Measurements from ENCODE around the gene BCR. TPM values are rescaled to one million over a fixed set of nuclear protein-coding genes. Genes with fewer than 3 reads are reported as not detected.

Gene BCR
- total RNA-seq, 2 donors from 2014 or later = 102 to 172 TPM

GRCh38 chr22:23265368-23265700 is 85.0 kb downstream of the BCR start:
- peaks cover 53% of the 10 kb centered on the region for H3K36me3 Mint-ChIP-seq (ENCODE audit: low read depth)
- 95 to 100% methylated on average over 5 to 7 of the region's 7 CpGs for WGBS, 2 experiments (ENCODE audit: insufficient coverage in 1 of 2, insufficient read length in 1 of 2)
- H3K27ac Mint-ChIP-seq = no peak overlapping the region
- TF ChIP-seq CTCF (conservative IDR thresholded peaks at IDR 0.05) = no peak
- H3K4me3 Mint-ChIP-seq = no peak overlapping the region
- Histone ChIP-seq H3K27me3 (ENCODE audit: control insufficient read depth, insufficient read depth, low read length, poor library complexity, severe bottlenecking) (no peaks in the 10 kb centered on the region), H3K4me1 (ENCODE audit: control insufficient read depth, insufficient read depth, low read length) (no peaks in the 10 kb centered on the region), H3K27ac (ENCODE audit: low read depth, low read length) (no peak overlapping the region), H3K4me3 (ENCODE audit: low read length) (no peak overlapping the region), H3K9ac (ENCODE audit: extremely low read depth, low read length, poor library complexity, severe bottlenecking) (no peak overlapping the region), H3K9me3 (ENCODE audit: control insufficient read depth, low read length) (no peaks in the 10 kb centered on the region), H3K36me3 (ENCODE audit: control insufficient read depth, insufficient read depth, low read length) (peaks cover 78% of the 10 kb centered on the region)
- H3K4me1 Mint-ChIP-seq = peaks cover 31% of the 10 kb centered on the region
- H3K9me3 Mint-ChIP-seq = no peaks in the 10 kb centered on the region
- no peaks in the 10 kb centered on the region for H3K27me3 Mint-ChIP-seq (ENCODE audit: insufficient read depth)
- no peak for DNase-seq

GRCh38 chr22:23266780-23267179 is 86.5 kb downstream of the BCR start:
- Mint-ChIP-seq H3K27me3 (ENCODE audit: insufficient read depth) (no peaks in the 10 kb centered on the region), H3K36me3 (ENCODE audit: low read depth) (peaks cover 54% of the 10 kb centered on the region), H3K9me3 (no peaks in the 10 kb centered on the region), H3K27ac (no peak overlapping the region), H3K4me1 (peaks cover 22% of the 10 kb centered on the region), H3K4me3 (no peak overlapping the region)
- TF ChIP-seq CTCF (conservative IDR thresholded peaks at IDR 0.05) = no peak
- Histone ChIP-seq H3K4me3 (ENCODE audit: low read length) (no peak overlapping the region), H3K9ac (ENCODE audit: extremely low read depth, low read length, poor library complexity, severe bottlenecking) (no peak overlapping the region), H3K36me3 (ENCODE audit: control insufficient read depth, insufficient read depth, low read length) (peaks cover 84% of the 10 kb centered on the region), H3K27ac (ENCODE audit: low read depth, low read length) (no peak overlapping the region), H3K27me3 (ENCODE audit: control insufficient read depth, insufficient read depth, low read length, poor library complexity, severe bottlenecking) (no peaks in the 10 kb centered on the region), H3K4me1 (ENCODE audit: control insufficient read depth, insufficient read depth, low read length) (no peaks in the 10 kb centered on the region), H3K9me3 (ENCODE audit: control insufficient read depth, low read length) (no peaks in the 10 kb centered on the region)
- no peak for DNase-seq
- WGBS, 2 experiments (ENCODE audit: insufficient coverage in 1 of 2, insufficient read length in 1 of 2) = 92 to 100% methylated on average over 4 of the region's 4 CpGs

- Histone ChIP-seq H3K9me3 (ENCODE audit: control insufficient read depth, low read length) (no peaks in the 10 kb centered on the region), H3K27ac (ENCODE audit: low read depth, low read length) (no peak overlapping the region), H3K36me3 (ENCODE audit: control insufficient read depth, insufficient read depth, low read length) (peaks cover 84% of the 10 kb centered on the region), H3K9ac (ENCODE audit: extremely low read depth, low read length, poor library complexity, severe bottlenecking) (no peak overlapping the region), H3K4me3 (ENCODE audit: low read length) (no peak overlapping the region), H3K4me1 (ENCODE audit: control insufficient read depth, insufficient read depth, low read length) (no peaks in the 10 kb centered on the region), H3K27me3 (ENCODE audit: control insufficient read depth, insufficient read depth, low read length, poor library complexity, severe bottlenecking) (no peaks in the 10 kb centered on the region)
- H3K9me3 Mint-ChIP-seq = no peaks in the 10 kb centered on the region
- no peak for TF ChIP-seq CTCF (conservative IDR thresholded peaks at IDR 0.05)
- 88 to 96% methylated on average over 10 to 11 of the region's 11 CpGs for WGBS, 2 experiments (ENCODE audit: insufficient coverage in 1 of 2, insufficient read length in 1 of 2)
- H3K27me3 Mint-ChIP-seq (ENCODE audit: insufficient read depth) = no peaks in the 10 kb centered on the region
- peaks cover 16% of the 10 kb centered on the region for H3K4me1 Mint-ChIP-seq
- DNase-seq = no peak
- peaks cover 56% of the 10 kb centered on the region for H3K36me3 Mint-ChIP-seq (ENCODE audit: low read depth)
- no peak overlapping the region for H3K27ac Mint-ChIP-seq
- H3K4me3 Mint-ChIP-seq = no peak overlapping the region
Measured at GRCh38 chr22:23267226-23268043, 87.1 kb downstream of the BCR start.
